ENCODE measurements around the gene IFI6.

IFI6 gene

DNA sequence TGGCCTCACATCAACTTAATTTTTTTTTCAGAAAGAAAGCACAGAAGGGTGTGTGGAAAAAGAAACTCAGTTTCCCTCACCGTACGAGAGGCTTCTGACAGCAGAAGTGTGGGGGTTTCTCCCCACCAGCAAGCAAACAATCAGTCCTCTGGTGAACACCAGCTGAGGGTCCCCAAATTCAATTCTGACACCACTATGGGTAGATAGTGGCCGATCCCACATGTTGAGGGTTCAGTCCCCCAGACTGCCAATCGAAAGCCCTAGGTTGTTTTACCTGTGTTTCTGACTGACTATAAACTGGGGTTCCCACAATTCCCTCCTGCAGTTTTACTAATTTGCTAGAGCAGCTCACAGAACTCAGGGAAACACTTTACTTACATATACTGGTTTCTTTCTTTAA lies 2.1 kb downstream of the IFI6 start:
- no peak for DNase-seq

DNA sequence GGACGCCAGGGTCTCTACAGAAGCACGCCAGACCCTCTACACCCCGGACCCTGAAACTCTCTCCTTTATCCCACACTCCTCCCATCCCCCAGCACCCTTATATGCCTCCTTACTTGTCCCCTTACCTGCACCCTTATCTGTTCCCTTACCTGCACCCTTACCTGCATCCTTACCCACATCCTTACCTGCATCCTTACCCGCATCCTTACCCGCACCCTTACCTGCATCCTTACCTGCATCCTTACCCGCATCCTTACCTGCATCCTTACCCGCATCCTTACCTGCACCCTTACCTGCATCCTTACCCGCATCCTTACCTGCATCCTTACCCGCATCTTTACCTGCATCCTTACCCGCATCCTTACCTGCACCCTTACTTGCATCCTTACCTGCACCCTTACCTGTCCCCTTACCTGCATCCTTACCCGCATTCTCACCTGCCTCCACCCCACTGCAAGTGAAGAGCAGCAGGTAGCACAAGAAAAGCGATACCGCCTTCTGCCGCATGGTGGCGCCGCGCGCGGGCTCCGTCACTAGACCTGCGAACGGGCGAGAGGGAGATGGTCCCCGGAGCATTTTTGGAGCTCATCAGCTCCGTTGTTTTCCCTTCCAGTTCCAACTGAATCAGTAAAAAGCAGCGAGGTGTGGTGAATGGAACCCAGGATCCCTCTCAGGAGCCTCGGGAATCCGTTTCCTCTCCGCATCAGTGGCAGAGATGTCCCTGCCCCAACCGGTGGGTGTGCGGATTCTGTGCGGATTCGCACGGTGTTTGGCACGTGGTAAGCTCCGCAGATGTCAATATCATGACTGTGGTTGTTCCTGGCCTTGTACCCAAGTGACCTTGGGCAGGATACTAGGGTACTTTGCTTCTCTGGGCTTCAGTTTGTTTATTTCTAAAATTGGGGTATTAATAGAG lies 2.9 kb downstream of the IFI6 start:
- DNase-seq = peak; percentile 82 to 89

DNA sequence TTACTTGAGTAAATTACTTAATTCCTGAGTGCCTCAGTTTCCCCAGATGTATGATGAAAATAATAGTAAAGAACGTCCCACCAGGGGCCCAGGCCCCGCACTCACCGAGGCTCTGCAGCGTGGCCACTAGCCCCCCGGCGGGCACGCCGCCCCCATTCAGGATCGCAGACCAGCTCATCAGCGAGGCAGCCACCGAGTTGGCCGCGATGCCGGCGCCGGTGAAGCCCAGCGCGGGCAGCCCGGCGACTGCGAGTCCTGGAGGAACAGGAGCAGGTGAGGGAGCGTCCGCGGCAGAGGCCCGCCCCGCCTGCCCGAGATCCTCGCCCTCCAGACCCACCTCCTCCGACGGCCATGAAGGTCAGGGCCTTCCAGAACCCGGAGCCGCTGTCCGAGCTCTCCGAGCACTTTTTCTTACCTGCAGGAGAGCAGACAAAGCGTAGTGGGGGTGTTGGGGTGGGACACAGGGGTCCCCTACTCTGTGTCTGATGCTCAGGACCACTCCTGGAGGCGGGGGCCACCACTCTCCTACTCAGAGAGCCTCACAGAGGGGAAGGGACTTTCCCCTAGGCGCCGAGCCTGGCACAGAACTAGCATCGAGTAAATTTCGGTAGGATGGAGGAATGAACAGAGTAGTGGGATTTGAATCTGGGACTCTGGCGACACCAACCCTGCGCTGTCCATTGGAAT lies 3.7 kb downstream of the IFI6 start:
- no peak for DNase-seq

DNA sequence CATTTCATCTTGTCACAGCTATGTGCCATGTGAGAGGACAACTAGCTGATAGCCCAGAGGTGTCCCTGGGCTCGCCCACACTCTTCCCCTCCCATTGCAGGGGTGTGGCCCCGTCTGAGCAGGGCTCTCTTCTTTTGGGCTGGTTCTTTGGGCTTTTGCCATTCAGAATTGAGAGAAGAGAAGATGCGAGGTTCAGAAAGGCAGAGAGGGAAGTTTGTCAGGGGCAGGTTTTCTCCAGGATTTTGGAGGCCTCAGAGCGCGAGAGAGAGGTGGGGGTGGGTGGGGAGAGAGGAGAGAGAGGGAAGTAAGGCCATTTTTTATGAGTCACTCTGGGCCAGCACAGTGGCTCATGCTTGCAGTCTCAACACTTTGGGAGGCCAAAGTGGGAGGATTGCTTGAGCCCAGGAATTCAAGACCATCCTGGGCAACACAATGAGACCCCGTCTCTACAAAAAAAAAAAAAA lies 5.2 kb downstream of the IFI6 start:
- DNase-seq = no peak

DNA sequence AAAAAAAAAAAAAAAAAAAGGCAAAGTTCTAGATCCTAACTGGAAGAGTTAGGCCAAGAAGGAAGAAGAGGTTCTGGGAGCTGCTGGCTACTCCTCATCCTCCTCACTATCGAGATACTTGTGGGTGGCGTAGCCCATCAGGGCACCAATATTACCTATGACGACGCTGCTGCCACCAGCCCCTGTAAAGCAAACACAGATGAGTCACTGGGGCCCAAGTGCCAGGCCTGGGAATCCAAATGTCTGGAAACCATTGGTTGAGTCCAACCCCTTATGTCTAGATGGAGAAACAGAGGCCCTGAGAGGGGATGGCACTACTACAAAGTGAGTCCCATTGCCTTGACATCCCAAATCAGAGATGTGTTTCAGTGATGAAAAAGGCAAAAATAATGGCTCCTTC lies 5.7 kb downstream of the IFI6 start:
- DNase-seq = no peak

DNA sequence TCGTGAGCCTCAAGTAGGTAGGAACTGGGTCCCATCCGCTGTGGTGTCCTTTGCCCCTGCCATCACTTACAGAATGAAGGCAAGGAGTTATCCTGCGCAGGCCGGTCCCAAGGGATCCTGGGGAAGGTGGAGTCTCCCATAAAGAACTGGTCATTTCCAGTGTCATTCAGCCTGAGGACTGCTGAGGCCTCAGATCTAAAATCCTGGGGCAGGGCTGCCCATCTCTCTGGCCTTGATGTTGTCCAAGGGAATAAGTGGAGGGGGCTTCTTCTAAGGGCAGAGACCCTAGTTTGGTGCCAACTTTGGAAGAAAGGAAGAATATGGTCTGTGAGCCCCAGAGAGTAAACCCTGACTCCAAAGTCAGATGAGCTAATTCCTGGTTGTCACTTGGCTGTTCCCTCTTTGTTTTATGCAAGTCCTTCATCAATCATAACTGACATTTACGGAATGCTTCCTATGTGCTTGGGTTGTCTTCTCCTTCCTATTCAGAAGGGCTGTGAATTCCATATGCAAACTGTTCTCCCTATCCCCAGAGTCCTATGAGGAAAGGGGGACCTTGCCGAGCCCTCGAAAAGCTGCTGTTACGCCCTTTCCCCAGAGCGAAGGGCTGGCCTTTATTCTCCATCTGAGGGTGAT lies 6.9 kb downstream of the IFI6 start:
- DNase-seq = peak in 1 of 2 donors; percentile 17

DNA sequence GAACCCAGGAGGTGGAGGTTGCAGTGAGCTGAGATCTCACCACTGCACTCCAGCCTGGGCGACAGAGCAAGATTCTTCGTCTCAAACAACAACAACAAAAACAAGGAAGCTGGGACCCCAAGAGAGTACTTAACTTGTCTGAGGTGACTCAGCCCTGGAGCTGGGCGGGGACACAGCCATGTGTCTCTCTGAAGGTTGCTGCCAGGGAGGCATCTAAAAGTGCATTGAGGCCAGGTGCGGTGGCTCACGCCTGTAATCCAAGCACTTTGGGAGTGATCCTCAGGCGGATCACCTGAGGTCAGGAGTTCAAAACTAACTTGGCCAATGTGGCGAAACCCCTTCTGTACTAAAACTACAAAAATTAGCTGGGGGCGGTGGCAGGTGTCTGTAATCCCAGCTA lies 7.7 kb downstream of the IFI6 start:
- peak in 1 of 2 donors; percentile 16 for DNase-seq

DNA sequence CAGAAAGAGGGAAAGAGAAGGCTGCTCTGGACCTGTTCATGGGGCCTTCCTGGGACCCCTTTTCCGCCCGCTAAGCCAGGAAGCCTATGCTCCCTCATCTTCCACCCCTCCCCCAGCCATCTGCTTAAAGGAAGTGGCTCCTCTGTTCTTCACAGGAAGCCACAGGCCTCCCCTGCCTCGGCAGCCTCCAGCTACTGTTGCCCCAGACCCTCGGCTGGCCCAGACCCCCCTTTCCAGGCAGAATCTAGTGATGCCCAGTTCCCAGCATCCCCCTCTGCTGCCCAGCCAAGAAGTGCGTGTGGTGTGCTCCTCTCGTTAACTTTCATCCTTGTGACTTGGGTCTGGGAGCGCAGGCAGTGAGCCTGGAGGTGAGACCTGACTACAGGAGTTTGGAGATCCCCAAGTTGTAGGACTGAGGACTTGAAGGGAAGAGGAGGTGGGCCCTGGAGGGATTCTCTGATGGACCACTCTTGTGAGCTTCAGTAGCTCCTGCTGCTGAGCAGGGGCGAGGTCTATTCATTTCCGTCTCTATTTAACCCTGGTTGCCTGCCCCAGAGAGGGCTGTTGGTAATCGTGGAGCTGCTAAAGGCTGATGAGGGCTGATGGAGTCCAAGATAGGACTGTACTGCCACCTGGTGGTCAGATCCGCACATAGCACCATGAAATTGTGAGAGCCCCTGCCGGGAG lies 9.1 kb downstream of the IFI6 start:
- DNase-seq = peak; percentile 87 to 93

DNA sequence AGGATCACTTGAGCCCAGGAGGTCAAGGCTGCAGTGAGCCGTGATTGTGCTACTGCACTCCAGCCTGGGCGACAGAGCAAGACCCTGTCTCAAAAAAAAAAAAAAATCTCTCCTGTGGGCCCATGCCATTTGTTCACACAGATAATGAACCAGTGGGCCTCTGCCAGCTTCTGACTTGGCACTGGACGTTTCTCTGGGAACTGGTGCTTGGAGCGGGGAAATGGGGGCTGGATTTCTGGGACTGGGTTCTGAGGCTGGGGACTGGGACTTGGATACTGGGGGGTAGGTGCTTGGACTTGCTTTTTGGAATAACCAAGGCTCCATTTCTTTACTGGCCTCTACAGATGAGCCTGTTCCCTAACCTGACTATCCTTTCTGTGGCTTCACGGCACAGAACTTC lies 9.7 kb downstream of the IFI6 start:
- no peak for DNase-seq

DNA sequence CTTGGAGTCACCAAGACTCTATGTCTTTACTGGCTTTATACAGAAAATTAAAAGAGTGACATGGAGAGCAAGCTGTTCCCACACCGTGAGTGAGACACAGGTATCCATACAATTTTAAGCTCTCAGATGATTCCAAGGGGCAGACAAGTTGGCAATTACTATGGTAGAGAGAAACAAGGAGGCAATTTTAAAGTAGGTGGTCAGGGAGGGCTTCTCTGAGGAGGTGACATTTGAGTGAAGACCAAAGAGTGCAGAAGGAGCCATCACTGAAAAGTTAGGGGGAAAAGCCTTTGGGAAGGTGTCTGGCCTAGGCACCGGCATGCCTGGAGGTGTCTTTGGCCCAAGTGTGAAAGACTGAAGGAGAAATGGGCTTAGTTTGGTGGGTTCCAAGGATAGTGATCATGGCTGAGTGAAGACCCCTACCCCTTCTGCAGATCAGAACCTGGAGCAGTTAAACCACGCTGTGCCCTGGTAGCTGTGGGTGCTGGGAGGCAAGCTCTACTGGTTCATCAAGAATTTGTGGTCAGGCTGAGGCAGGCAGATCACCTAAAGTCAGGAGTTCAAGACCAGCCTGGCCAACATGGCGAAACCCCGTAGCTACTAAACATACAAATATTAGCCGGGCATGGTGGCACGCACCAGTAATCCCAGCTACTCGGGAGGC lies 10.4 kb downstream of the IFI6 start:
- DNase-seq = no peak

DNA sequence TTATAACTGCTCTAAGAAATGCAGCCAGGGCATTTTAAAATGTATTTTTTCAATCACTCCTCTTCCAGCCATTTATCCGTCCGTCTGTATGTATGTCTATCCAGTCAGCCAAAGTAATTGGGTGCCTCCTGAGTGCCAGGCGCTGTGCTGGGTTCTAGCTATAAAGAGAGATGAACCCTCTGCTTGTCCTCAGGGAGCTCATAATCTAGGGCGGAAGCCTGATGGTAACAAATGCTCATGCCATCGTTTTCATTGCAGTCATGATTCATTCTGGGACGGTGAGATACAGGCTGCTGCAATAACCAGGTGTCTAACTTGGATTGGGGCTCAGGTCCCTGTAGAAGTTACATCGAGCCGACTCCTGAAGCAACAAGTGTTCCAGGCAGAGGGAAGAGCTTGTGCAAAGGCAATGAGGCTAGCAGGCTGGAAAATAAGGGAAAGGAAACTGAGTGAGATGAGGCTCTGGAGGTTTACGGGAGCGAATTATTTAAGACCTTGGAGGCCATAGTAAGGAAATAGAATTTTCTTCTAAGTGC lies 11.6 kb downstream of the IFI6 start:
- no peak for DNase-seq

DNA sequence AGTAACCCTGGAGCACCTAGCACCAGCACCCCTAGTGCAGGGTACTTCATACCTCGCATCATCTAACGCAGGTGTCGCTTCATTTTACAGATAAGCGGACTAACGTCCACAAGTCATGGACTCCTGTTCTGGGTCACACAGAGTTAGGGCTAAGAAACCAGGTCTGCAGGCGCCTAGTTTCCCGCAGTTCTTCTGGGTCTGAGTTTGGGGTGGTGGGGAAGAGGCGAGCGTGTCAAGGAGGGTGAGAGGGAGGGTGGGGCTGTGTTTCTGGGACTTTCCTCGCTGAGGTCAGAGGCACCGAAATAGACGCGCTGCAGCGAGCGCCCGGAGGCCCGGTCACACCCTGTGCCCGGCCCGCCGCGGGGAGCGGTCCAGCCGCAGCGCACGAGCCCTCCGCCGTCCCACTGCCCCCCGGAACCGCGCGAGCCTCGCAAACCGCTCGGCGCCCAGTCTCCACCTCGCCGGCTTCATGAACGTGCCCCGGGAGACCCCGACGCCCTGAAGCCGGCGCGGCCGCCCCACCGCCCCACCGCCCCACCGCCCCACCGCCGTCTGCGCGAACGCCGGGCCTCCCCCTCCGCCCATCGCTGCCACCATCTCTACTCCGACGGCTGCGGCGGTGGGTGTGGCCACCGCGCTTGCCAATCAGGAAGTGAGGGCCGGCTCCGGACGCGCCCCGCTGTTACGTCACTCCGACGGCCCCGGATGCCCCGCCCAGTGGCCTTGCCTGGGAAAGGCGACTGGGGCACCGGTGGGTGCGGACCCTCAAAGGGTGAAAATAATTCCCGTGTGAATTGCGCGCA lies 12.3 kb downstream of the IFI6 start:
- DNase-seq = peak; percentile 91

DNA sequence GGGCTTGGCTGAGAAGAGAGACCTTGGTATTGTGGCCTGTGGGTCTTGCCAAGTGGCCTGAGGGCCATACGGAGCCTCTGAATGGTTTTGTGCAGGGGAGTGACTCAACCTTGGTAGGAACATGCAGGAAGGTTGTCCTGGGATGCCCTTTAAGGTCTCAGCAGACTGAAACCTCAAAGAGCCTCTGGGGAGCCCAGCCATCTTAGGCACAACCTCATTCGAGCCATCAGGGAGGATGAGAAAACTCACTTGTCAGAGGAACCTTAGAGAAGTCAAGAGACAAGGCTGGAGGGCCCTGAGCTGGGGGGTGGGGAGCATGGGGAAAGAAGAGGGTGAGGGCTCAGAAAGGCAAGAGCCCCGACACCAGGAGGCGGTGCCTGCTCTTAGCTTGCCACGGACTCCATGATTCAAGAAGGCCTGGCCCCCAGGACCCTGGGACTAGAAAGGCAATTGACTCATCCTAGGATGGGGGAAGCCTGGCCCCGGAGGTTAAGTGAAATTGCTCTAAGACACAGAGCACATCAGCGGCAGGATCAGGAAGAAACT lies 13.0 kb downstream of the IFI6 start:
- DNase-seq = no peak

DNA sequence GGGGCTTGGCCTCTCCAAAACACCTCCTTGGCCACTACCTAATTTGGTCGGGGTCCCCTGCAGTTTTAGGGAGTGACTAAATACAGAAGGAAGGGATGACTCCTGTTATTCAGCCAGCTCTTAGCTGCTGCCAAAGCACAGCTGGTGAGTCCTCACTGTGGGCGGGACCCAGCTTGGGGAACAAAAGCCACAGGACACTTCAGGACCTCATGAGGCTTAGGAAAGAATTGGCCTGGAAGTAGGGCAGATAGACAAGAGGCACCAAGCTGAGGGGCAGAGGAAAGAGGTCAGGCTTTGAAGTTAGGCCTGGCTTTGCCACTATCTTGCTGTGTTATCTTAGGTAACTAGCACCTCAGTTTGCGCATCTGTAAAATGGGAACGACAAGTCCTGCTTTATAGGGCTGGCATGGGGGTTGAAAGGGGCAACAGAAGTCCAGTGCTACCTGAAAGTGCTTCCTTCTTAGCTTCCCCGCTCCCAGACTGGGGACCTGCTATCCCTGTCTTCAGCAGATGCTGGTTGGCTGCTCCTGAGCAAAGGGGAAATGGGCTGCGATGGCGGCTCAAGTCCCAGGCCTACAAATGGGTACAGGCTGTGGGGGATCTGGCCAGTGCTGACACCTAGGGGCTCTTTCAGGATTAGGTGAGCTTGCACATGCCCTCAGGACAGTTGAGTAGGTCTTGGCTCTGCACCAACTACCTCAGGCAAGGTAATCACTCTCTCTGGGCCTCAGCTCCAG lies 15.7 kb downstream of the IFI6 start:
- DNase-seq = peak in 1 of 2 donors; percentile 48

DNA sequence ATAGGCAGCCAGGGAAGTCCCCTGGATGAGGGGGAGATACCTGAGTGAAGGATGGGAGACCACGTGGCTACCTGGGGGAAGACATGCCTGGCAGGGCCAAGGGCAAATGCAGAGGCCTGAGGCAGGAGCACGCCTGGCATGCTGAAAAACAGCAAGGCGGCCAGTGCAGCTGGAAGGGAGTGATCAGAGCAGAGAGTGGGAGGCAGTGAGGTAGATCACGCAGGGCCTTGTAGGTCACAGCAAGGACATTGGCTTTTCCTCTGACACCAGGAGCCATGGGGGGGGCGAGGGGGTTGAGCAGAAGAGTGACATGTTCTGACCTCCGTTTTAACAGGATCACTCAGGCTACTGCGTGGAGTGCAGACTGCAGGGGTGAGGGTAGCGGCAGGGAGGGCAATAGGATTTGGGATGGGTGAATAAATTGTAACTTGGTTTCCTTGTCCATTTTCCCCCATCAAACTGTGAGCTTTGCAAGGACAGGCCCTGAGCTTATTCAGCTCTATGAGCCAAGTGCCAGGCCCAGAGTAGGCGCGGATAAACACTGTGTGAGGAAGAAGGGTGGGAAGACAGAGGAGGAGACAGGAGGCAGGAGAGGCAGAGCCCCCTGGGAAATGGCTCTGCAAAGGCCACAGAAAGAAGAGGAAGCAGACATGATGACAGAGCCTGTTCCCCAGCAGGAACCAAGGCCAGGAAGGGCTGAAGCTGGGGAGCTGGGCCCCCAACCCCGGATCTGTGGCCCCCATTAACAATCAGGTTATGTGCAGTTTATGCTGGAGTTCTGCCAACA lies 16.6 kb downstream of the IFI6 start:
- DNase-seq = no peak

DNA sequence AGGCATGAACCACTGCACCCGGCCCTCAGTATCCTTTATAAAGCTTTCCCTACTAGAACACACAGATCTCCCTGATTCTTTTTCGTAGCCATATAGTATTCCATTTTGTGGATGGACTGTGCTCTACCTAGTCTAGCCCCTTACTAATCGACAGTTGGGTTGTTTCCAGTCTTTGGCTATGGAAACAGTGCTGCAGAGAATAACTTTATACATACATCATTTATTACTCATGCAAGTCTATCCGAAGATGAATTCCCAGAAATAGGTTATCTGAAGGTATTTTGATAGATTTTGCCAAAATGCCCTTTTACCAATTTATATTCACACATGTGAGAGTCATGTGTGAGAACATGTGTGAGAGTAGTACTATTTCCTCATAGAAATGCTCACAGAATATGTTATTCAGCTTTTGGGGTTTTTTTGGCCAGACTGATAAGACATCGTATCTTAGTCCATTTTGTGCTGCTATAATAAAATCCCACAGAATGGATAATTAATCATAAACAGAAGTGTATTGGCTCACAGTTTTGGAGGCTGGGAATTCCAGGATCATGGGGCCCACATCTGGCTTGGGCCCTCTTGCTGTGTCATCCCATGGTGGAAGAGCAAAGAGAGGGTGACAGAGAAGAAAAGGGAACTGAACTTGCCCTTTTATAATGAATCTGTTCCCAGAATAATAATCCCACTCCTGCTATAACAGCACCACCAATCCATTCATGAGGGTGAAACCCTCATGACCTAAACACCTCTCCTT lies 19.7 kb downstream of the IFI6 start:
- no peak for DNase-seq

DNA sequence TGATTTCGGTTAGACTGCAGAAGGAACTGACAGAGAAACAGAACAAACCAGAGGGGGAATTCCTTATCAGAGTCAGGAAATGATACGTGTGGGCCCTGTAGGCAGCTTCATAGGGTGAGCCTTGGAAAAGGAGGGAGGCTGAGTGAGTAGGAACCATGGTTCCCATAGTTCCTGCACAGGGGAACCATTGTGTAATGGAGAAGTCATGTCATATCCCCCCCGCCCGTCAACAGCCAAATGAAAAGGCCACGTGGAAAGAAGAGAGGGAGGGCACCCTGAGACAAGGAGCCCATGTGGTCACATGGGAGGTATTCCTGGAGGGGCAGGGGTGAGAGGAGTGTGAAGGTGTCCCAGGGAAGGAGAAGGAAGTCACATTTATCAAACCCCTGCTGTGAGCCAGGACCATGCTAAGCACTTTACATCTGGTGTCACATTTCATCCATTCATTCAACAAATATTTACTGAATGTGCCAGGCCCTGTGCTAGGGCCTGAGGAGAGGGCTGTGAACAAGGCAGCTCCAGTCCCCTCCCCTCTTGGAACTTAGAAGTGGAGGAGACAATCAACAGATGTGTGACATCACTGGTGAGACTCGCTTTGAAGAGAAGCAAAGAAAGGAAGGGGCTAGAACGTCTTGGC lies 21.3 kb downstream of the IFI6 start:
- peak in 1 of 2 donors; percentile 38 for DNase-seq

DNA sequence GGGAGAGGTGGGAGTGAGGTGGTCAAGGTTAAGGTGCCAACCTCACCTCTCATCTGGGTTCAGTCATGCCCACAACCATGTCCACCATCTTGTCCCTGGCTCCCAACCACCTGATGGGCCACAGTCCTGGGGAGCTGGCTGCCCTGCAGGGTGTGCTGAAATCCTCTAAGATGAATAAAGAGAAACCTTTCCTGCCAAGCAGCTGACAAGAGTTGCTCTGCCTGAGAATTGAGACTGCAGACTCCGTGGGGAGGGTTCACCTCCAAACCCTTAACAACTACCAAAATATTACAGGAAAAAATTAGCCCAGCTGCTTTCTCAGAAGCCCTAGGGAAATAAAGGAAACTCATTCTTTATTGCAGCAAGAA lies 21.8 kb downstream of the IFI6 start:
- no peak for DNase-seq

All from CD4-positive, alpha-beta T cell treated with Interferon alpha-2 for 1 hour (primary cell).